Thoracic aorta (tissue), 2 donors: ENCODE measurements around the gene DGKH. TPM values are rescaled to one million over a fixed set of nuclear protein-coding genes. Genes with fewer than 3 reads are reported as not detected.

Experiments
- ATAC-seq: fragments of 150-250 bp; one replicate; pipeline ENCODE4 v1.8.0; 2017; ENCODE audit warnings: low read depth; ENCODE audit not compliant: insufficient number of reproducible peaks, low FRiP score
- DNase-seq: peaks from one replicate; pipeline ENCODE4 v3.0.0-alpha.2; 2020; ENCODE audit warnings: low spot score
- H3K27ac ChIP-seq, 2 donors: fragments of 200-600 bp; sonication (generic); 1 replicate in 1 of 2; 2 replicates in 1 of 2; pipeline ENCODE4 v1.5.1; 2016; ENCODE audit warnings: mild to moderate bottlenecking in 2 of 2, moderate library complexity in 2 of 2
- H3K27me3 ChIP-seq: fragments of 200-600 bp; sonication (generic); replicated peaks from 2 replicates; pipeline ENCODE4 v1.6.0; 2016; ENCODE audit warnings: mild to moderate bottlenecking; ENCODE audit not compliant: insufficient read depth
- H3K36me3 ChIP-seq: fragments of 200-600 bp; sonication (generic); one replicate; pipeline ENCODE4 v1.5.1; 2016
- H3K4me1 ChIP-seq, 2 donors: fragments of 200-600 bp; sonication (generic); 1 replicate in 1 of 2; 2 replicates in 1 of 2; pipeline versions ENCODE4 v1.5.1 to v1.6.0; 2016; ENCODE audit warnings: low read depth in 2 of 2, mild to moderate bottlenecking in 1 of 2; ENCODE audit not compliant: control insufficient read depth in 1 of 2
- H3K4me3 ChIP-seq: fragments of 200-600 bp; sonication (generic); 2 replicates; pipeline ENCODE4 v1.5.1; 2016; ENCODE audit warnings: mild to moderate bottlenecking
- H3K9me3 ChIP-seq: fragments of 200-600 bp; sonication (generic); 2 replicates; pipeline ENCODE4 v1.5.1; 2016
- CTCF ChIP-seq: fragments of 200-600 bp; sonication (generic); IDR thresholded peaks from one replicate; pipeline ENCODE4 v1.5.1; 2019; ENCODE audit warnings: antibody characterized with exemption
- total RNA-seq, 2 donors: library from RNA; depleted of rRNA; stranded (reverse); fragments of >200 nt; gene quantifications; one replicate each; pipeline versions ENCODE4 v1.1.0 to v1.2.3, GENCODE V29; 2016

DGKH gene
- total RNA-seq, 2 donors from 2014 or later: 18.3 to 37.8 TPM

DNA sequence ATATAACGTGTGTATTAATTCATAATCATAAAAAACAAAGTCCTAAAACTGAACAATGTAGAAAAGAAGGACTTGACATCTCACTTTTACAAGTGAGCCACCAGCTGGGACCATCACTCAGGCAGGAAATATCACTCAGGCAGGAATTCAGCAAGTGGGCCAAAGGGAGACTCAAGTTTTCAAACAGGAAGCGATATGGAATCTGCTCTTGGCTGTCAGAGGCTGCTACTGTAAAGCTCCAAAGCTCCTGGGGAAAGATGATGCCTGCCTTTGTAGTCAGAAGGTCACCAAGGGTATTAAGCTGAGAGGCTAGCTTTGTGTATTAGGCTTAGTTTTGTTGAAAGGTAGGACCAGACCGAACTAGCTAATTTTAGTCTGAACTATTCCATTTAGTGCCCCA lies 218.0 kb downstream of the DGKH start:
- DNase-seq: no peak
- no peaks in the 10 kb centered on the region for H3K36me3 ChIP-seq
- no peak overlapping the region for H3K4me3 ChIP-seq
- no peak overlapping the region for H3K27ac ChIP-seq
- TF ChIP-seq CTCF: no peak
- H3K27me3 ChIP-seq: no peaks in the 10 kb centered on the region
- no peaks in the 10 kb centered on the region for H3K4me1 ChIP-seq
- H3K9me3 ChIP-seq: no peaks in the 10 kb centered on the region
- ATAC-seq: no peak

DNA sequence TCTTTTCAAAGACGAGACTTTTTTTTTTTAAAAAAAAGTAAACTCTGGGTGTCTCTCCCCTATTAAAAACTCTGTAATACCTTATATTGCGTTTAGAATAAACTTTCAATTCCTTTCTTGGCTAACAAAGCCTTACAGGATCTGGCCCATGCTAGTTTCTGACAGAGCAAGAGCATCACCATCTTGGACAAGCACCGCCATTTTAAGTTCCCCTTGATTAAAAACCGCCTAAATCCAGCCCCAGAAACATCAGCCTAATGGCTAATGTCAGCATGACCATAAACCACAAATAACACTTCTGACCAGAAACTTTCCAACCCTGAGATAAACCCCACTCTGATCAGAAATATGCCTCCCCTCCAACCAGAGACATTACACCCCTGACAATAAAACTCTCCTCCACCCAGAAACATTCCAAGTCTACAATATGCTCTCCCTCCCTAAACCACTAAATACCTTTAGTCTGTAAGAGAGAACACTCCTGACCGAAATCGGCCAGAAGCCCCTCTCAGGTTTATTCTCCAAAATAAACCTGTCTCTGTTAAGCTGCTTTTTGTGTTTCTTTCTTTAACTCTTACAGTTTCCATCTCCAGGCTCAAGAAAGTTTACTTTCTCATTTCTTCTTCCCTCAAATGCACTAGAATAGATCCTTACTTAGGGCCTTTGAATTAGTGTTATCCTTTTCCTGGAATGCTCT lies 221.9 kb downstream of the DGKH start:
- H3K9me3 ChIP-seq: no peaks in the 10 kb centered on the region
- ATAC-seq: no peak
- no peaks in the 10 kb centered on the region for H3K36me3 ChIP-seq
- no peaks in the 10 kb centered on the region for H3K27me3 ChIP-seq
- H3K27ac ChIP-seq: no peak overlapping the region
- H3K4me3 ChIP-seq: no peak overlapping the region
- H3K4me1 ChIP-seq: peaks cover 15 to 19% of the 10 kb centered on the region in 2 donors
- TF ChIP-seq CTCF: no peak
- no peak for DNase-seq

GRCh38 chr13:42270857-42271215 lies 222.4 kb downstream of the DGKH start:
- ATAC-seq: no peak
- H3K36me3 ChIP-seq: no peaks in the 10 kb centered on the region

DNA sequence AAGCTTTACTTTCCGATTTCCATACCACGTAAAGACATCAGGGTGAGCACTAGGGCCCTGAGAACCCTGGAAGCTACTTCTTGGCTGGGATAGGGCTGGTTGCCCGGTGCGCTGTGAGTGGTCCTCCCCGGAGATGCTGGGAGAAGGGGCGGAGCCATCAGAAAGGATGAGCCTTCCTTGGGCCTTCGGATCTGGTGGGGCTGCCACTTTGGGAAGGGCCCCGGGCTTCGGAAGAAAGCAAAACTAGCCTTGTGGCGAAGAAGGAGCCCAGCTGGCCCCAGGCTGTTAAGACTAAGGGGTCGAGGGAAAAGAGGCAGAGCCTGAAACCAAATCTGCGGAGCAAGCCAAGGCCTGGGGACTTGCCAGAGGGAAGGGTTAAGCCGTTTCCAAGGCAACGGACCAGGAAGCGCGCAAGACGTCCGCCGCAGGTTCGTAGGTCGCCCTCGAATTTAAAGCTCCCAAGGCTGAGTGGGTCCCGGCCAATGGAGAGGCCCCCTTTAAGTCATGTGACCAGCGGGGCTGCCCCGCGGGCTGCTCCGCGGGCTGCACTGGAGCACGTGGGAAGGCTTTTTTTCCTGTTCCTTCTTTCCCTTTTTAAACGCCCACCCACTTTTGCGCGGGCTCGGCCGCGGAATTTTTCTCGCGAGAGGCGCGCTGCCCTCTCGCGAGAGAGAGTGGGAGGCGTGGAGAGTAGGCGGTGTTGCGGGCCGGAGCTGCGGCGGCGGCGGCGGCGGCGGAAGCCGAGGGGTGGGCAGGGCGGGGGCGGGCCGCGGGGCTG lies 223.1 kb downstream of the DGKH start:
- Histone ChIP-seq H3K4me3 (peak overlapping the region; percentile 94), H3K9me3 (no peaks in the 10 kb centered on the region), H3K27ac (peak overlapping the region; percentile 68 to 75), H3K36me3 (no peaks in the 10 kb centered on the region), H3K27me3 (no peaks in the 10 kb centered on the region), H3K4me1 (peaks cover 15 to 19% of the 10 kb centered on the region in 2 donors)
- ATAC-seq (peak; percentile 98), DNase-seq (peak; percentile 88)
- no peak for TF ChIP-seq CTCF

More at GRCh38 chr13:42270857-42271215, 222.4 kb downstream of the DGKH start:
- H3K4me3 ChIP-seq: peak overlapping the region; percentile 94
- no peaks in the 10 kb centered on the region for H3K9me3 ChIP-seq
- H3K27me3 ChIP-seq: no peaks in the 10 kb centered on the region
- H3K4me1 ChIP-seq: peaks cover 15 to 19% of the 10 kb centered on the region in 2 donors
- no peak for TF ChIP-seq CTCF
- DNase-seq: no peak
- peak overlapping the region; percentile 68 to 75 for H3K27ac ChIP-seq

DNA sequence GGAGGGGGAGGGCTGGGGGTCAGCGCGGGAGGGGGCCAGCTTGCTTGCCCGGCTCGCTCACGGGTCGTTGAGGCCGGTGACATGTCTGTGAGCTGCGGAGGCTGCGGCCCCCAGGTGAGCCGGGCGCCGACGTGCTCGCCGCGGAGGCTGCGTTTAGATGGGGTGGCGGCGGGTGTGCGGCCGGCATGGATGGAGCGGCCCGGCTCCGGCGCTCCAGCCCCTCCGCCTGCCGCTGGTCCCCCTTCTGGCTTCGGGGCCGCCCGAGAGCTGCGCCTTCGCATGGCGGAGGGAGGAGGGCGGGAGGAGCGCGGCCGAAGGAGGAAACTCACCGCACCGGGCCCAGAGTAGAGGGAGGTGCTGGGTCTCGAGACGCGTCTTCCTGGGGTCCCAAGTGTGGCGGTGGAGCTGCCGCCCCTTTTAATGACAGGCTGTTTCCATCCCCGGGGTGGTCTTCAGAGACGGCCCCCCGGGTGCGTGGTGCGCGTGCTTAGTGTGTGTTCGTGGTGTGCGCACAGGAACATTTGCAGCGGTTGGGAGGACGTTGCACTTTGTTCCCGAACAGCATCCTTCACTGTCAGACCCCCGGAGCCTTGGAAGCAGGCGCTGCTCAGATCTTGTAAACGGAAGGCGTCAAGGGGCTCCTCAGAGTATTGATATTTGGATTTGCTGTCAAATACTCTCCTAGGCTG lies 223.8 kb downstream of the DGKH start, which contains the start of gene AKAP11:
Gene AKAP11 (plus strand): TSS at position 38 of the 689 bp plus-strand sequence. CDS start 14,197 bp downstream, outside the sequence.
- ATAC-seq (peak; percentile 13), DNase-seq (no peak)
- TF ChIP-seq CTCF: no peak
- H3K36me3 ChIP-seq: no peaks in the 10 kb centered on the region
- peak within 1 kb of the TSS; percentile 80 to 86 for H3K27ac ChIP-seq
- H3K27me3 ChIP-seq: no peaks in the 10 kb centered on the region
- no peaks in the 10 kb centered on the region for H3K9me3 ChIP-seq
- H3K4me1 ChIP-seq: peaks cover 15 to 19% of the 10 kb centered on the region in 2 donors
- H3K4me3 ChIP-seq: peak within 1 kb of the TSS; percentile 94
